IMR-90 (cell line): Measurements from ENCODE around the gene RALGPS1. TPM values are rescaled to one million over a fixed set of nuclear protein-coding genes. Genes with fewer than 3 reads are reported as not detected.
A peak's percentile ranks its signal among the peaks of the same experiment; 100 is the strongest.

Experiments used
- ATAC-seq: fragments of 200-7000 bp; cut with Tn5 transposase; 2 replicates; pipeline ENCODE4 v1.9.1; 2020; ENCODE audit warnings: low read depth, mild to moderate bottlenecking, moderate library complexity
- BruUV-seq: library from RNA; stranded (reverse); fragments of 400-500 nt; replicated peaks from 2 replicates; lab custom pipeline; 2021; lab: Mats Ljungman, UMichigan
- CTCF ChIA-PET: fragments of 300-600 bp; formaldehyde crosslinking; extraction: SDS; loops from one replicate; lab custom pipeline; 2021; ENCODE audit warnings: antibody characterized with exemption; lab: Yijun Ruan, JAX
- POLR2A ChIA-PET: fragments of 300-600 bp; sonication (Branson Sonifier 250); formaldehyde crosslinking; loops from one replicate; lab custom pipeline; 2022; ENCODE audit warnings: antibody characterized with exemption; ENCODE audit not compliant: unreplicated experiment; lab: Charles Lee
- DNase-seq: peaks from one replicate; pipeline ENCODE4 v3.0.0; 2013
- H2AFZ ChIP-seq: replicated peaks from 2 replicates; pipeline ENCODE3; 2013; ENCODE audit warnings: low read length, mild to moderate bottlenecking; ENCODE audit not compliant: poor library complexity
- H2AK5ac ChIP-seq: 2 replicates; pipeline ENCODE4 v1.6.1; 2013; ENCODE audit warnings: low read depth, low read length, inconsistent platforms
- H2AK9ac ChIP-seq: replicated peaks from 2 replicates; pipeline ENCODE3; 2013; ENCODE audit warnings: mild to moderate bottlenecking, low read depth, low read length, moderate library complexity; ENCODE audit not compliant: poor library complexity
- H2BK120ac ChIP-seq: 2 replicates; pipeline ENCODE4 v1.6.1; 2013; ENCODE audit warnings: low read depth, low read length, inconsistent platforms
- H2BK15ac ChIP-seq: 3 replicates; pipeline ENCODE4 v1.6.1; 2013; ENCODE audit warnings: low read depth, low read length, inconsistent platforms
- H2BK20ac ChIP-seq: 2 replicates; pipeline ENCODE4 v1.6.1; 2013; ENCODE audit warnings: low read depth, mild to moderate bottlenecking, inconsistent platforms, low read length, moderate library complexity
- H2BK5ac ChIP-seq: 2 replicates; pipeline ENCODE4 v1.6.1; 2013; ENCODE audit warnings: mild to moderate bottlenecking, low read depth, low read length, inconsistent platforms; ENCODE audit not compliant: poor library complexity, severe bottlenecking
- H3K14ac ChIP-seq: replicated peaks from 2 replicates; pipeline ENCODE4 v1.6.1; 2013; ENCODE audit warnings: low read depth, low read length, inconsistent platforms
- H3K18ac ChIP-seq: 2 replicates; pipeline ENCODE4 v1.6.1; 2013; ENCODE audit warnings: low read depth, low read length, control low read depth
- H3K23ac ChIP-seq: 2 replicates; pipeline ENCODE4 v1.6.1; 2013; ENCODE audit warnings: low read depth, low read length, inconsistent platforms
- H3K27ac ChIP-seq: 2 replicates; pipeline ENCODE4 v1.5.1; 2013; ENCODE audit warnings: mild to moderate bottlenecking, control low read depth, low read length; ENCODE audit not compliant: insufficient read depth
- H3K27me3 ChIP-seq: 2 replicates; pipeline ENCODE4 v1.6.1; 2013; ENCODE audit warnings: low read length; ENCODE audit not compliant: control insufficient read depth, insufficient read depth
- H3K36me3 ChIP-seq: 2 replicates; pipeline ENCODE4 v1.6.1; 2013; ENCODE audit warnings: low read length, mixed read lengths; ENCODE audit not compliant: control insufficient read depth, insufficient read depth
- H3K4ac ChIP-seq: 2 replicates; pipeline ENCODE4 v1.6.1; 2013; ENCODE audit warnings: low read depth, low read length, inconsistent platforms
- H3K4me1 ChIP-seq: 2 replicates; pipeline ENCODE4 v1.6.1; 2013; ENCODE audit warnings: low read length, mixed read lengths; ENCODE audit not compliant: control insufficient read depth, insufficient read depth
- H3K4me2 ChIP-seq: 2 replicates; pipeline ENCODE4 v1.6.1; 2013; ENCODE audit warnings: low read depth, mild to moderate bottlenecking, control low read depth, low read length, moderate library complexity
- H3K4me3 ChIP-seq: 2 replicates; pipeline ENCODE4 v1.5.1; 2013; ENCODE audit warnings: low read depth, mild to moderate bottlenecking, control low read depth, low read length, moderate library complexity; ENCODE audit not compliant: insufficient read depth
- H3K56ac ChIP-seq: 2 replicates; pipeline ENCODE4 v1.6.1; 2013; ENCODE audit warnings: low read length, inconsistent platforms; ENCODE audit not compliant: insufficient read depth; ENCODE audit errors: extremely low read depth
- H3K79me1 ChIP-seq, 2 experiments: 2 replicates each; pipeline ENCODE4 v1.6.1; 2013; ENCODE audit warnings: low read length in 2 of 2, inconsistent platforms in 1 of 2, low read depth in 1 of 2
- H3K9ac ChIP-seq: 2 replicates; pipeline ENCODE4 v1.6.1; 2013; ENCODE audit warnings: low read depth, low read length, control low read depth
- H3K9me1 ChIP-seq: 2 replicates; pipeline ENCODE4 v1.6.1; 2013; ENCODE audit warnings: low read length, inconsistent platforms; ENCODE audit not compliant: insufficient read depth
- H3K9me3 ChIP-seq: 2 replicates; pipeline ENCODE4 v1.6.1; 2013; ENCODE audit warnings: low read length; ENCODE audit not compliant: control insufficient read depth, insufficient read depth
- H4K20me1 ChIP-seq: 2 replicates; pipeline ENCODE4 v1.6.1; 2013; ENCODE audit warnings: low read length, inconsistent platforms; ENCODE audit not compliant: insufficient read depth
- H4K5ac ChIP-seq: 2 replicates; pipeline ENCODE4 v1.6.1; 2013; ENCODE audit warnings: mild to moderate bottlenecking, low read depth, low read length, control low read depth
- H4K8ac ChIP-seq, 2 experiments: 2 replicates each; pipeline ENCODE4 v1.6.1; 2013; ENCODE audit warnings: low read depth in 2 of 2, low read length in 2 of 2, control low read depth in 1 of 2, inconsistent platforms in 1 of 2
- H4K91ac ChIP-seq: 2 replicates; pipeline ENCODE4 v1.6.1; 2013; ENCODE audit warnings: low read depth, low read length, inconsistent platforms; ENCODE audit not compliant: insufficient read depth
- BHLHE40 ChIP-seq: fragments of 150-350 bp; IDR thresholded peaks from 2 replicates; pipeline ENCODE4 v1.6.1; 2016; ENCODE audit warnings: mild to moderate bottlenecking, low read depth, low read length
- CEBPB ChIP-seq: IDR thresholded peaks from 2 replicates; pipeline ENCODE4 v1.6.1; 2012; ENCODE audit warnings: low read depth, low read length, improper control_type of control experiment
- CHD1 ChIP-seq: IDR thresholded peaks from 2 replicates; pipeline ENCODE4 v1.6.1; 2012; ENCODE audit warnings: low read depth, low read length, improper control_type of control experiment
- MAFK ChIP-seq: IDR thresholded peaks from 2 replicates; pipeline ENCODE4 v1.6.1; 2012; ENCODE audit warnings: low read depth, low read length, improper control_type of control experiment
- NFE2L2 ChIP-seq: fragments of 150-350 bp; IDR thresholded peaks from 2 replicates; pipeline ENCODE4 v1.6.1; 2016; ENCODE audit warnings: low read depth, mild to moderate bottlenecking, low read length
- POLR2A ChIP-seq: IDR thresholded peaks from 2 replicates; pipeline ENCODE4 v1.6.1; 2012; ENCODE audit warnings: mild to moderate bottlenecking, low read depth, low read length
- RAD21 ChIP-seq: IDR thresholded peaks from 2 replicates; pipeline ENCODE4 v1.6.1; 2012; ENCODE audit warnings: low read length, improper control_type of control experiment
- WGBS, 2 experiments: methylation state at CpG; one replicate each; pipeline versions ENCODE4 v1.1.5 to v1.1.7; 2013; ENCODE audit warnings: missing lambda C conversion rate in 2 of 2; ENCODE audit not compliant: insufficient read length in 1 of 2; ENCODE audit errors: extremely low coverage in 2 of 2; 5-methylcytosine and 5-hydroxymethylcytosine counted together
- dilution Hi-C: fragments of 300-500 bp; cut with HindIII; formaldehyde crosslinking; loops from one replicate; pipeline ENCODE4 v1.14.3; 2018; ENCODE audit warnings: low sequenced_read_pairs; ENCODE audit not compliant: unreplicated experiment
- in situ Hi-C: fragments of 300-500 bp; cut with MboI; formaldehyde crosslinking; loops from 3 replicates; pipeline ENCODE4 v1.14.3; 2019; ENCODE audit warnings: low sequenced_read_pairs, inconsistent platforms, mixed read lengths
- intact Hi-C: fragments of 100-400 bp; cut with micrococcal nuclease; formaldehyde crosslinking; loops from 2 replicates; pipeline ENCODE4 v1.10.0; 2022
- polyA plus RNA-seq, 3 experiments: library from polyadenylated mRNA; depleted of rRNA; stranded (reverse); fragments of >200 nt; gene quantifications; 2 replicates each; pipeline ENCODE4 v1.2.3, GENCODE V29; 2012; ENCODE audit warnings: low replicate concordance in 1 of 3
- total RNA-seq: library from RNA; depleted of rRNA; stranded (reverse); fragments of >200 nt; gene quantifications from 2 replicates; pipeline ENCODE4 v1.2.3, GENCODE V29; 2012

The RALGPS1 gene
- total and polyA plus RNA-seq, 2 of the 4 experiments (the other 2 are of a cell fraction): 0.90 to 2.8 TPM

DNA sequence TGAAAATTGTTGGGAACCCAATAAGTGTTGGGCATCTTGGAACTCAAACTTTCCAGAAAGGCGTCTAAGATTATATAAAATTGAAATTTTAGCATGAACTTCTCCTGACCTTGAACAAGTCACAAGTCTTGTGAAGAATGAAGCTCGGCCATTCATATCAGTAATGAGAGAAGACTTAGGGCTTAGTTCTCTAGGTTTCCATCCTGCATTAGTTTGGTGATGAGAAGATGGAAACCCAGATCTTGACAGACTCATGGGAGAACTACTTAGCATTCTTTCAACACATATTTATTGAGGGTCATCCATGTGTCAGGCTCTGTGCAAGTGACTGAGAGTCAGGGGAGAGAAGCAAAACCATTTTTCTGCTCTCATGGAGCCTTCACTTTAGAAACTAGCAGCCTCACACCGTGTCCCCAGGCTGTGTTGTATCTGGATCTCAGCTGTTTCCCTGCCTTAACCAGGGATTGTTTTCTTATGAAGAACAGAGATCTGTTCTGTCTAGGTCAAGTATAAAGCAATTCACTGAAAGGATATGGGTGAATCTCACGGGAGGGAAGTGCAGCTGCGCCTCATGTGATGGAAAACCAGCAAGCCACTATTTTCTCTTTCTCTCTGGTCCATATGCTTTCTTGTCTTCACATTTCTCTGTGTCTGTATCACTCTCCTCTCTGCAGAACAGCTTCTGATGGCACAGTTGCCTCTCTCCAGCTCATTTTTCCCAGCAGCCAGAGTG, 353.4 kb downstream of the RALGPS1 start:
- TF ChIP-seq MAFK: no peak
- TF ChIP-seq CHD1: no peak
- no peak for TF ChIP-seq NFE2L2
- TF ChIP-seq CEBPB: no peak
- TF ChIP-seq BHLHE40: no peak
- TF ChIP-seq POLR2A: no peak
- no peak for TF ChIP-seq RAD21
- WGBS, 2 experiments: no CpG with 5 or more reads among the region's 5 CpGs
- Histone ChIP-seq H3K9ac (no peak overlapping the region), H2BK15ac (no peak overlapping the region), H3K9me3 (no peaks in the 10 kb centered on the region), H3K4ac (no peak overlapping the region), H3K36me3 (no peaks in the 10 kb centered on the region), H3K56ac (no peak overlapping the region), H2BK5ac (no peak overlapping the region), H3K9me1 (no peaks in the 10 kb centered on the region), H2AFZ (no peak overlapping the region), H3K4me1 (no peaks in the 10 kb centered on the region), H3K27me3 (no peaks in the 10 kb centered on the region; the same call in 1 of the 2 replicates), H3K27ac (no peak overlapping the region), H2AK9ac (no peak overlapping the region), H2BK20ac (no peak overlapping the region), H3K4me3 (no peak overlapping the region), H3K23ac (peak overlapping the region; percentile 59; the same call in 1 of the 2 replicates), H4K20me1 (no peaks in the 10 kb centered on the region), H3K18ac (no peak overlapping the region), H4K91ac (no peak overlapping the region), H2BK120ac (no peak overlapping the region), H3K79me1 (no peaks in the 10 kb centered on the region), H4K8ac (no peak overlapping the region), H3K14ac (no peak overlapping the region), H2AK5ac (no peak overlapping the region), H4K5ac (no peak overlapping the region), H3K4me2 (no peak overlapping the region)
- in situ Hi-C loops: no loop called here
- no TSS peak for BruUV-seq
- intact Hi-C loops: no loop called here
- no peak for ATAC-seq
- dilution Hi-C loops: no loop called here
- no peak for DNase-seq
- CTCF ChIA-PET: no interaction called here
- POLR2A ChIA-PET: no interaction called here
